Thoracic aorta (tissue), 2 donors: ENCODE results near the gene RAD21L1. TPM values are rescaled to one million over a fixed set of nuclear protein-coding genes. Genes with fewer than 3 reads are reported as not detected.

Source experiments
- ATAC-seq: fragments of 150-250 bp; one replicate; pipeline ENCODE4 v1.8.0; 2017; ENCODE audit warnings: low read depth; ENCODE audit not compliant: insufficient number of reproducible peaks, low FRiP score
- DNase-seq: peaks from one replicate; pipeline ENCODE4 v3.0.0-alpha.2; 2020; ENCODE audit warnings: low spot score
- H3K27ac ChIP-seq, 2 donors: fragments of 200-600 bp; sonication (generic); 1 replicate in 1 of 2; 2 replicates in 1 of 2; pipeline ENCODE4 v1.5.1; 2016; ENCODE audit warnings: mild to moderate bottlenecking in 2 of 2, moderate library complexity in 2 of 2
- H3K27me3 ChIP-seq: fragments of 200-600 bp; sonication (generic); replicated peaks from 2 replicates; pipeline ENCODE4 v1.6.0; 2016; ENCODE audit warnings: mild to moderate bottlenecking; ENCODE audit not compliant: insufficient read depth
- H3K36me3 ChIP-seq: fragments of 200-600 bp; sonication (generic); one replicate; pipeline ENCODE4 v1.5.1; 2016
- H3K4me1 ChIP-seq, 2 donors: fragments of 200-600 bp; sonication (generic); 1 replicate in 1 of 2; 2 replicates in 1 of 2; pipeline versions ENCODE4 v1.5.1 to v1.6.0; 2016; ENCODE audit warnings: low read depth in 2 of 2, mild to moderate bottlenecking in 1 of 2; ENCODE audit not compliant: control insufficient read depth in 1 of 2
- H3K4me3 ChIP-seq: fragments of 200-600 bp; sonication (generic); 2 replicates; pipeline ENCODE4 v1.5.1; 2016; ENCODE audit warnings: mild to moderate bottlenecking
- H3K9me3 ChIP-seq: fragments of 200-600 bp; sonication (generic); 2 replicates; pipeline ENCODE4 v1.5.1; 2016
- total RNA-seq, 2 donors: library from RNA; depleted of rRNA; stranded (reverse); fragments of >200 nt; gene quantifications; one replicate each; pipeline versions ENCODE4 v1.1.0 to v1.2.3, GENCODE V29; 2016
- TF ChIP-seq, protein P1 (sequence below): fragments of 200-600 bp; sonication (generic); IDR thresholded peaks from one replicate; pipeline ENCODE4 v1.5.1; 2019; ENCODE audit warnings: antibody characterized with exemption

The RAD21L1 gene
- total RNA-seq, 2 donors from 2014 or later: not detected

DNA sequence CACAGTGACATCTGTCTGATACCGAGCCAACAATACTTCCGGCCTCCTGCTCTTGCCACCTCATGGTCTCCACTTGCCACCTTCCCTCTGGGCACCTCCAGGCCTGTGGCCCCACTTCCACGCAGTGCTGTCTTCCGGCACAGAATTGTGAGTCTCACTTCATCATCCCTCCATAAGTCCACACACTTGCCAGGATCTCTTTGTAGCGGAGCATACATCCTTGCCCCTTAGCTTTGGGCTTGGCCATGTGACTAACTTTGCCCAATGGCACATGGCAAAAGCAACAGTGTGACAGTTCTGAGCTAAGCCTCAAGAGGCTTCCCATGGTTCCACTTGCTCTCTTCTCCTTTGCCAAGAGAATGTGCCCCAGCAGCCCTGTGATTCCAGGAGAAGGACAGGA lies 27.1 kb upstream of the RAD21L1 start:
- Histone ChIP-seq H3K27ac (no peak overlapping the region), H3K4me3 (no peak overlapping the region), H3K4me1 (no peaks in the 10 kb centered on the region), H3K27me3 (no peaks in the 10 kb centered on the region), H3K9me3 (no peaks in the 10 kb centered on the region), H3K36me3 (no peaks in the 10 kb centered on the region)
- TF ChIP-seq, protein P1, sequence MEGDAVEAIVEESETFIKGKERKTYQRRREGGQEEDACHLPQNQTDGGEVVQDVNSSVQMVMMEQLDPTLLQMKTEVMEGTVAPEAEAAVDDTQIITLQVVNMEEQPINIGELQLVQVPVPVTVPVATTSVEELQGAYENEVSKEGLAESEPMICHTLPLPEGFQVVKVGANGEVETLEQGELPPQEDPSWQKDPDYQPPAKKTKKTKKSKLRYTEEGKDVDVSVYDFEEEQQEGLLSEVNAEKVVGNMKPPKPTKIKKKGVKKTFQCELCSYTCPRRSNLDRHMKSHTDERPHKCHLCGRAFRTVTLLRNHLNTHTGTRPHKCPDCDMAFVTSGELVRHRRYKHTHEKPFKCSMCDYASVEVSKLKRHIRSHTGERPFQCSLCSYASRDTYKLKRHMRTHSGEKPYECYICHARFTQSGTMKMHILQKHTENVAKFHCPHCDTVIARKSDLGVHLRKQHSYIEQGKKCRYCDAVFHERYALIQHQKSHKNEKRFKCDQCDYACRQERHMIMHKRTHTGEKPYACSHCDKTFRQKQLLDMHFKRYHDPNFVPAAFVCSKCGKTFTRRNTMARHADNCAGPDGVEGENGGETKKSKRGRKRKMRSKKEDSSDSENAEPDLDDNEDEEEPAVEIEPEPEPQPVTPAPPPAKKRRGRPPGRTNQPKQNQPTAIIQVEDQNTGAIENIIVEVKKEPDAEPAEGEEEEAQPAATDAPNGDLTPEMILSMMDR: no peak
- DNase-seq: no peak
- no peak for ATAC-seq

DNA sequence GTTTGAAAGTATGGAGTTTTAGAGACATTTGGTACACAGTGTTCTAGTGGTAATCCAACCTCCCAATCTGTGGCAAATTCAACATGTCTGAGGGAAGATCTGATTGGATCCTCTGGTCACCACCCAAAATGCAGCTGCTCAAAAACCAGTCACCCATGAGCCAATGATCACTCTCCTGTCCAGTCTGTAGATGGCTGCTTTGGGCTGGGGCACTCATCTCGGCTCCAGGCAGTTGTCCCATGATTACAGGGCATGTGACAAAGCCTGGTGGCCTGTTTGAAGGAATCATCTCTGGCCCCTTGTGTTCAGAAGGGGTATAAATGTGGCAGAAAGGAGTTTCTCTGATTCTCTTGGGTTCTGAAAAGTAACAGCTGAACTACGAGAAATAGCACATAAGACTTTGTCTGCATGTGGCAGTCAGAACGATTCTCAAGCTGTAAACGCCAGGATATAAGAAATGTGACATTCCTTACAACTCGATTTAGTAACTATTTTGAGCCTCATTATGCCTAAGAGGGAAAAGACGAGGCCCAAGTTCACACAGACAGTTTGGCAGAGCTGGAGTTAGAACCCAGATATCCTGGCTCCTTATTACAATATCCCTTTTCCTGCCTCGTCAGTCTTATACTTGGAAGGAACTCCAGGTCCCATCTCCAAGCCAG lies 26.5 kb upstream of the RAD21L1 start:
- TF ChIP-seq, protein P1: no peak
- no peak for DNase-seq
- ATAC-seq: no peak
- no peaks in the 10 kb centered on the region for H3K36me3 ChIP-seq
- H3K9me3 ChIP-seq: no peaks in the 10 kb centered on the region
- H3K4me1 ChIP-seq: no peaks in the 10 kb centered on the region
- H3K27ac ChIP-seq: no peak overlapping the region
- no peaks in the 10 kb centered on the region for H3K27me3 ChIP-seq
- no peak overlapping the region for H3K4me3 ChIP-seq

DNA sequence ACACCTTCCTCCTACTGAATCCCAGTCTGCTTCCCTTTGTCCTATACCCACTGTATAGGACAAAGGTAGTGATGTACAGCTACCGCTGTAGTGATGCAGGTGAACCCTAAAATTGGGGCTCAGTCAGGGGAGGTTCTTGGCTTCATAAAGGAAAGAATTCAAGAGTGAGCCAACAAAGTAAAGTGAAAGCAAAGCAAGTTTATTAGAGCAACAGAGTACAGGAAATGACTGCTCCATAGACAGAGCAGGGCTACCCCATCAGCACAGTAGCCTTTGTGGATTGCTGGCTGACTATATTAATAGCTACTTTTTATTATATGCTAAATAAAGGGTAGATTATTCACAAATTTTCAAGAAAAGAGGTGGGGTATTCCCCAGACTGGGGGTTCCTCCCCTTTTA lies 25.9 kb upstream of the RAD21L1 start:
- TF ChIP-seq, protein P1: no peak
- H3K27me3 ChIP-seq: no peaks in the 10 kb centered on the region
- ATAC-seq (no peak), DNase-seq (no peak)
- no peaks in the 10 kb centered on the region for H3K36me3 ChIP-seq
- H3K4me1 ChIP-seq: no peaks in the 10 kb centered on the region
- H3K27ac ChIP-seq: no peak overlapping the region
- no peaks in the 10 kb centered on the region for H3K9me3 ChIP-seq
- H3K4me3 ChIP-seq: no peak overlapping the region

DNA sequence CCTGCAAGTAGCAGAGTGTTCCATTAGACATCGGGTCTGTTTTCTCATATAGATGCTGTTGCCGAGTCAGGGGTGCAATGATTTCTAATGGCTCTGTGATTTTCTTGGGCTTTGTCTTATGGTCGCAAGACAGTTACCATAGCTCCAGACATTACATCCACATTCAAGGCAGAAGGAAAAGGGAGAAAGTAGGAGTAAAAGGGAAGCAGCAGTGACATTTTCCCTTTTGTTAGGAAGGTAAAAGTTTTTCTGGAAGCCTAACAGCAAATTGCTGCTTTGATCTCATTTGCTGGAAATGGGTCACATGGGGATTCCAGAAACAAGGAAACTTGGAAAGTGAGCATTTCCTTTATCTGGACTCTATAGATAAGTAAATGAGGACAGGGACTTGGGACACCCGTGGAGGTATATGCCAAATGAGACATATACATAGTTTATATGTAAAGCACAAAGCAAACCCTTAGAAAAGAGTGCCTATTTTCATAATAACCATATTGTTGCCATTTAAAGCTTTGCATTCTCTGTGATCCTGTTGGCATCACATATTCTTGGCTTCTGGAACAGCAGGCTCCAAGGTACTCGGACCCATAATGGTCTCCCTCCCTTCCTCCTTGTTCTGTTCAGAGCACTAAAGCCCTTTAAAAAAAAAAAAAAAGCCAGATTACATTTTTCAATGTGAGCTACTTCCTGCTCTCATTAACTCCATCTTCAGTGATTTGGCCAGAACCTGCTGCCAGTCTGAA lies 22.9 kb upstream of the RAD21L1 start, which contains the start of gene C20orf202:
TSS of gene C20orf202 (plus strand) at position 693 of the 743 bp plus-strand sequence. CDS start 132 bp downstream, outside the sequence.
- ATAC-seq (no peak), DNase-seq (no peak)
- Histone ChIP-seq H3K27me3 (no peaks in the 10 kb centered on the region), H3K36me3 (no peaks in the 10 kb centered on the region), H3K9me3 (no peaks in the 10 kb centered on the region), H3K4me1 (no peaks in the 10 kb centered on the region), H3K4me3 (no peak within 1 kb of the TSS), H3K27ac (no peak within 1 kb of the TSS)
- TF ChIP-seq, protein P1: no peak

DNA sequence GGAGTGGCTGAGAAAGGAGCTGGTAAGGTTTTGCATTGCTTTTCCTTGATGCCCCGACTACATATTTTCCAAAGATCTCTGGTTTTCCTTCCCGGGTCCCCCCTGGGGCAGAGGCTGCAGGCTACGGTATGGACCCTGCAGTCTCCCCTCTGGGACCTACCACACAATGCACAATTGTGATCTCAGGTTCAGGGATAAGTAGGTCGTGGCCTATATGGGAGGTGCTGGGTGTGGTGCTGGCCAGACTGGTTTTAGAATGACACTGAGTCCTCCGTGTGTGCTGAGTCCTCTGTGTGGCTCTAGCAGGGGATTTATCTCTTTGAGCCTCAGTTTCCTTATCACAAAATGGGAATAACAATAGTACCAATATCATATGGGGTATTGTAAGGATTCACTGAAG lies 22.2 kb upstream of the RAD21L1 start:
- H3K4me1 ChIP-seq: no peaks in the 10 kb centered on the region
- H3K27me3 ChIP-seq: no peaks in the 10 kb centered on the region
- TF ChIP-seq, protein P1: no peak
- H3K27ac ChIP-seq: no peak overlapping the region
- no peak overlapping the region for H3K4me3 ChIP-seq
- H3K36me3 ChIP-seq: no peaks in the 10 kb centered on the region
- H3K9me3 ChIP-seq: no peaks in the 10 kb centered on the region
- ATAC-seq (no peak), DNase-seq (no peak)
